ENCODE data around the gene LMLN. TPM values are rescaled to one million over a fixed set of nuclear protein-coding genes. Genes with fewer than 3 reads are reported as not detected.

LMLN gene
- total RNA-seq, 2 donors from 2014 or later, result 1.6 to 4.4 TPM

- intact Hi-C loops (cut with DNase I), result no loop called here
- no peak overlapping the region for H3K27ac ChIP-seq
- peaks cover 0 to 2% of the 10 kb centered on the region in 2 donors for H3K36me3 ChIP-seq (replicated peaks in 1 of 2; ENCODE audit: insufficient read depth in 1 of 2, low read depth in 2 of 2)
- TF ChIP-seq, protein P1, sequence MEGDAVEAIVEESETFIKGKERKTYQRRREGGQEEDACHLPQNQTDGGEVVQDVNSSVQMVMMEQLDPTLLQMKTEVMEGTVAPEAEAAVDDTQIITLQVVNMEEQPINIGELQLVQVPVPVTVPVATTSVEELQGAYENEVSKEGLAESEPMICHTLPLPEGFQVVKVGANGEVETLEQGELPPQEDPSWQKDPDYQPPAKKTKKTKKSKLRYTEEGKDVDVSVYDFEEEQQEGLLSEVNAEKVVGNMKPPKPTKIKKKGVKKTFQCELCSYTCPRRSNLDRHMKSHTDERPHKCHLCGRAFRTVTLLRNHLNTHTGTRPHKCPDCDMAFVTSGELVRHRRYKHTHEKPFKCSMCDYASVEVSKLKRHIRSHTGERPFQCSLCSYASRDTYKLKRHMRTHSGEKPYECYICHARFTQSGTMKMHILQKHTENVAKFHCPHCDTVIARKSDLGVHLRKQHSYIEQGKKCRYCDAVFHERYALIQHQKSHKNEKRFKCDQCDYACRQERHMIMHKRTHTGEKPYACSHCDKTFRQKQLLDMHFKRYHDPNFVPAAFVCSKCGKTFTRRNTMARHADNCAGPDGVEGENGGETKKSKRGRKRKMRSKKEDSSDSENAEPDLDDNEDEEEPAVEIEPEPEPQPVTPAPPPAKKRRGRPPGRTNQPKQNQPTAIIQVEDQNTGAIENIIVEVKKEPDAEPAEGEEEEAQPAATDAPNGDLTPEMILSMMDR (IDR thresholded peaks at IDR 0.05), result no peak
- no peak for TF ChIP-seq POLR2A (IDR thresholded peaks at IDR 0.05)
- no peak for ATAC-seq
- no peaks in the 10 kb centered on the region for H3K27me3 ChIP-seq
- no peak for DNase-seq
- no peak overlapping the region for H3K4me3 ChIP-seq
- H3K4me1 ChIP-seq, result no peaks in the 10 kb centered on the region
- no peaks in the 10 kb centered on the region for H3K9me3 ChIP-seq
- WGBS, 2 donors, result 93 to 97% methylated on average over 1 of the region's 1 CpG
These were observed 23.1 kb downstream of the LMLN start for GRCh38 chr3:197983076-197983475.

GRCh38 chr3:197989651-197990050, 29.6 kb downstream of the LMLN start:
- Histone ChIP-seq H3K36me3 (replicated peaks in 1 of 2; ENCODE audit: insufficient read depth in 1 of 2, low read depth in 2 of 2) (no peaks in the 10 kb centered on the region), H3K4me1 (no peaks in the 10 kb centered on the region), H3K9me3 (no peaks in the 10 kb centered on the region), H3K27ac (no peak overlapping the region), H3K27me3 (no peaks in the 10 kb centered on the region), H3K4me3 (no peak overlapping the region)
- ATAC-seq, result no peak
- TF ChIP-seq POLR2A (IDR thresholded peaks at IDR 0.05), result no peak
- TF ChIP-seq, protein P1 (IDR thresholded peaks at IDR 0.05), result no peak
- no peak for DNase-seq
- intact Hi-C loops (cut with DNase I), result no loop called here
- WGBS, 2 donors, result 38 to 50% methylated on average over 4 of the region's 4 CpGs

DNA sequence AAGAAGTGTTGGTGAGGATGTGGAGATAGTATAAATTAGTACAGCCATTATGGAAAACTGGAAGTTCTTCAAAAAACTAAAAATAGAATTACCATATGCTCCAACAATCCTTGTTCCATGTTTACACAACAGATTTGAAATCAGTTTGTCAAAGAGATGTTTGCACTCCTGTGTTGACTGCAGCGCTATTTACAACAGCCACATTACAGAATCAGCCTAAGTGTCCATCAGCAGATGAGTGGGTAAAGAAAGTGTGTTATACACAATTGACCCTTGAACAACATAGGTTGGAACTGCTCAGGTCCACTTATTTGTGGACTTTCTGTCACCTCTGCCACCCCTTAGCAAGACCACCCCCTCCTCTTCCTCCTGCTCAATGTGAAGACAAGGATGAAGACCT, 34.7 kb downstream of the LMLN start:
- no peak overlapping the region for H3K4me3 ChIP-seq
- intact Hi-C loops (cut with DNase I), result no loop called here
- no peak overlapping the region for H3K27ac ChIP-seq
- H3K27me3 ChIP-seq, result no peaks in the 10 kb centered on the region
- no peaks in the 10 kb centered on the region for H3K9me3 ChIP-seq
- no peak for ATAC-seq
- no peaks in the 10 kb centered on the region for H3K36me3 ChIP-seq (replicated peaks in 1 of 2; ENCODE audit: insufficient read depth in 1 of 2, low read depth in 2 of 2)
- no peak for DNase-seq
- TF ChIP-seq, protein P1 (IDR thresholded peaks at IDR 0.05), result no peak
- H3K4me1 ChIP-seq, result no peaks in the 10 kb centered on the region
- WGBS, 2 donors, result 30 to 33% methylated on average over 1 of the region's 1 CpG

- H3K9me3 ChIP-seq, result no peaks in the 10 kb centered on the region
- no peak overlapping the region for H3K27ac ChIP-seq
- no peak for DNase-seq
- H3K4me1 ChIP-seq, result no peaks in the 10 kb centered on the region
- intact Hi-C loops (cut with DNase I), result no loop called here
- no peaks in the 10 kb centered on the region for H3K27me3 ChIP-seq
- no peak overlapping the region for H3K4me3 ChIP-seq
- no peaks in the 10 kb centered on the region for H3K36me3 ChIP-seq (replicated peaks in 1 of 2; ENCODE audit: insufficient read depth in 1 of 2, low read depth in 2 of 2)
- no peak for ATAC-seq
- no peak for TF ChIP-seq POLR2A (IDR thresholded peaks at IDR 0.05)
- TF ChIP-seq, protein P1 (IDR thresholded peaks at IDR 0.05), result no peak
- 92 to 97% methylated on average over 5 of the region's 5 CpGs for WGBS, 2 donors
These were observed 36.8 kb downstream of the LMLN start for GRCh38 chr3:197996855-197997254.

- Histone ChIP-seq H3K27ac (no peak overlapping the region), H3K9me3 (no peaks in the 10 kb centered on the region), H3K36me3 (replicated peaks in 1 of 2; ENCODE audit: insufficient read depth in 1 of 2, low read depth in 2 of 2) (no peaks in the 10 kb centered on the region), H3K27me3 (no peaks in the 10 kb centered on the region), H3K4me1 (no peaks in the 10 kb centered on the region), H3K4me3 (no peak overlapping the region)
- no peak for ATAC-seq
- no peak for DNase-seq
- no peak for TF ChIP-seq POLR2A (IDR thresholded peaks at IDR 0.05)
- TF ChIP-seq, protein P1 (IDR thresholded peaks at IDR 0.05), result no peak
- intact Hi-C loops (cut with DNase I), result no loop called here
- WGBS, 2 donors, result 93 to 97% methylated on average over 3 of the region's 3 CpGs
These were observed 37.9 kb downstream of the LMLN start for GRCh38 chr3:197997936-197998335.

Data from body of pancreas (tissue), 4 donors.